Osteocyte (in vitro differentiated cells): ENCODE measurements around the gene MATR3. TPM values are rescaled to one million over a fixed set of nuclear protein-coding genes. Genes with fewer than 3 reads are reported as not detected.

Experiments used
- DNase-seq: peaks from one replicate; pipeline ENCODE4 v3.0.0; 2021; ENCODE audit warnings: mixed read lengths; ENCODE audit not compliant: unreplicated experiment; ENCODE audit errors: extremely low spot score
- H3K27ac Mint-ChIP-seq: one replicate; pipeline ENCODE4 v1.8.0; 2021; ENCODE audit warnings: mild to moderate bottlenecking, mixed read lengths; ENCODE audit not compliant: unreplicated experiment
- H3K27me3 Mint-ChIP-seq: one replicate; pipeline ENCODE4 v1.8.0; 2021; ENCODE audit warnings: mixed read lengths; ENCODE audit not compliant: unreplicated experiment
- H3K36me3 Mint-ChIP-seq: one replicate; pipeline ENCODE4 v1.8.0; 2021; ENCODE audit warnings: mixed read lengths; ENCODE audit not compliant: unreplicated experiment
- H3K4me1 Mint-ChIP-seq: one replicate; pipeline ENCODE4 v1.8.0; 2021; ENCODE audit warnings: mixed read lengths; ENCODE audit not compliant: unreplicated experiment
- H3K4me3 Mint-ChIP-seq: one replicate; pipeline ENCODE4 v1.8.0; 2021; ENCODE audit warnings: mild to moderate bottlenecking, moderate library complexity, mixed read lengths; ENCODE audit not compliant: unreplicated experiment
- H3K9me3 Mint-ChIP-seq: one replicate; pipeline ENCODE4 v1.8.0; 2021; ENCODE audit warnings: mixed read lengths; ENCODE audit not compliant: unreplicated experiment
- total RNA-seq: library from RNA; stranded (reverse); gene quantifications from 2 replicates; pipeline ENCODE4 v1.2.1, GENCODE V29; 2021
- TF ChIP-seq, protein P1 (sequence below): fragments of 200-600 bp; sonication (generic); IDR thresholded peaks from 2 replicates; pipeline ENCODE4 v1.5.0; 2021; ENCODE audit warnings: antibody characterized with exemption, mild to moderate bottlenecking, moderate library complexity

The MATR3 gene
- total RNA-seq, 1 donor from 2014 or later: 218 TPM

DNA sequence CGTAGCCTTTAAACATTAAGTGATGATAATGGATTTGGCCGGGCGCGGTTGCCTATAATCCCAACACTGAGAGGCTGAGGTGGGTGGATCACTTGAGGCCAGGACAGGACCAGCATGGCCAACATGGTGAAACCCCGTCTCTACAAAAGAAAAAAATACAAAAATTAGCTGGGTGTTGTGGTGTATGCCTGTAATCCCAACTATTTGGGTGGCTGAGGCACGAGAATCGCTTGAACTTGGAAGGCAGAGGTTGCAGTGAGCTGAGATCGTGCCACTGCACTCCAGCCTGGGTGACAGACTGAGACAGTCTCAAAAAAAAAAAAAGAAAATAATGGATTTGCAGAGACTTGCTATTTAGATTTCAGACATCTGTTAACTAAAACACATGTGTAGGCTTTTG is 9.2 kb upstream of the MATR3 start:
- H3K36me3 Mint-ChIP-seq: peaks cover 17% of the 10 kb centered on the region
- TF ChIP-seq, protein P1, sequence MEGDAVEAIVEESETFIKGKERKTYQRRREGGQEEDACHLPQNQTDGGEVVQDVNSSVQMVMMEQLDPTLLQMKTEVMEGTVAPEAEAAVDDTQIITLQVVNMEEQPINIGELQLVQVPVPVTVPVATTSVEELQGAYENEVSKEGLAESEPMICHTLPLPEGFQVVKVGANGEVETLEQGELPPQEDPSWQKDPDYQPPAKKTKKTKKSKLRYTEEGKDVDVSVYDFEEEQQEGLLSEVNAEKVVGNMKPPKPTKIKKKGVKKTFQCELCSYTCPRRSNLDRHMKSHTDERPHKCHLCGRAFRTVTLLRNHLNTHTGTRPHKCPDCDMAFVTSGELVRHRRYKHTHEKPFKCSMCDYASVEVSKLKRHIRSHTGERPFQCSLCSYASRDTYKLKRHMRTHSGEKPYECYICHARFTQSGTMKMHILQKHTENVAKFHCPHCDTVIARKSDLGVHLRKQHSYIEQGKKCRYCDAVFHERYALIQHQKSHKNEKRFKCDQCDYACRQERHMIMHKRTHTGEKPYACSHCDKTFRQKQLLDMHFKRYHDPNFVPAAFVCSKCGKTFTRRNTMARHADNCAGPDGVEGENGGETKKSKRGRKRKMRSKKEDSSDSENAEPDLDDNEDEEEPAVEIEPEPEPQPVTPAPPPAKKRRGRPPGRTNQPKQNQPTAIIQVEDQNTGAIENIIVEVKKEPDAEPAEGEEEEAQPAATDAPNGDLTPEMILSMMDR: no peak
- H3K27me3 Mint-ChIP-seq: no peaks in the 10 kb centered on the region
- peaks cover 15% of the 10 kb centered on the region for H3K4me1 Mint-ChIP-seq
- H3K9me3 Mint-ChIP-seq: no peaks in the 10 kb centered on the region
- H3K27ac Mint-ChIP-seq: no peak overlapping the region
- H3K4me3 Mint-ChIP-seq: no peak overlapping the region
- no peak for DNase-seq

DNA sequence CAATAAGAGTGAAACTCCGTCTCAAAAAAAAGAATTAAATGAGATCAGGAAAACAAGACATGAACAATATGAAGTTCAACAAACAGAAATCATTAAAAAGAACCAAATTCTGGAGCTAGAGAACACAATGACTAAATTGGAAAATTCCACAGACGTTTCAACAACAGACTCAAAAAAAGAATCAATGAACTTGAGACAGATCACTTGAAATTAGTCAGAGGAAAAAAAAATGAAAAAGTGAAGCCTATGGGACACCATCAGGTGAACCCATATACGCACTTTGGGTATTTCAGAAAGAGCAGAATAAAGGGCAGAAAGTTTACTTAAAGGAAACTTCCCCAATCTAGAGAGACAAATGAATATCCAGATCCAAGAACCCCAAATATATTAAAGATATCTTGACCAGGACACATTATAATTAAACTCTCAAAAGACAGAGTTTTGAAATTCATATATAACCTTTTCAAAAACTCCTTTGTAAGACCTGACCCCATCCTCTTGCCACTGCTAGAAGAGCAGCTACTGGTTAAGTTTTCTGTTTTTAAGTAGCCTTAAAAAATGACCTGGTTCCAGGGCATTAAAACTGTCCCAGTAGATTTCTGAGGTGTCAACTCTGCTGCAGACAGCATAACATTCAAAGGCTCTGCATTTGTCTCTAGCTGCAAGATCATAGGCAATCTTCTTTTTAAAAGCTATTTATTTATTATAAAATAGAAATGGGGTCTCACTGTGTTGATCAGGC is 7.7 kb upstream of the MATR3 start:
- TF ChIP-seq, protein P1: no peak
- Mint-ChIP-seq H3K27ac (no peak overlapping the region), H3K9me3 (no peaks in the 10 kb centered on the region), H3K4me3 (no peak overlapping the region), H3K27me3 (no peaks in the 10 kb centered on the region), H3K4me1 (peaks cover 11% of the 10 kb centered on the region), H3K36me3 (peaks cover 17% of the 10 kb centered on the region)
- DNase-seq: no peak

DNA sequence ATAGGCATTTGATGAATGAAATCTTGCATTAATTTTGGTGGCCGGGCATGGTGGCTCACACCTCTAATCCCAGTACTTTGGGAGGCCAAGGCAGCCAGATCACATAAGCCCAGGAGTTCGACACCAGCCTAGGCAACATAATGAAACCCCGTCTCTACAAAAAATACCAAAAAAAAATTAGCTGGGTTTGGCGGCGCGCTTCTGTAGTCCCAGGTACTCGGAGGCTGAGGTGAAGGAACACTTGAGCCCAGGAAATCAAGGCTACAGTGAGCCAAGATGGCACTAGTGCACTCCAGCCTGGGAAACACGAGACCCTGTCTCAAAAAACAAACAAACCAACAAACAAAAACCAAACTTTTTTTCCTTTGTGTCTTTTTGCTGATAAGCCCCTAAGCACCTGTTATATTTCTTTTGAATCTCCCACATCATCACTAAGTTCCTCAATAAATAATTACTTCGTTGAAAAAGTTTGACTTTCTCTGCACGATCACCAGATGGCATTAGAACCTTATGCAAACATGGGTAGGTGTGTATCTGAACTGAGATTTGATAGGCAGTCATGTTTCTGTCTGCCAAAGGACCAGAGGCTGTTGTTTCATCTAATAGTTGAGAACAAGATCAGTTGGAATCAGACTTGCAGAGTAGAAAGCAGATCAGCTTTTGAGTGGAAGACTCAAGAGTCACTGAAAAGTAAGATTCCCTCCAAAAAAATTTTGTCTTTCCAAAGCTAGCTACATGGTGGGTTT is 5.5 kb upstream of the MATR3 start:
- TF ChIP-seq, protein P1: no peak
- H3K36me3 Mint-ChIP-seq: peaks cover 15% of the 10 kb centered on the region
- no peaks in the 10 kb centered on the region for H3K4me1 Mint-ChIP-seq
- H3K27ac Mint-ChIP-seq: no peak overlapping the region
- no peak for DNase-seq
- H3K27me3 Mint-ChIP-seq: no peaks in the 10 kb centered on the region
- H3K9me3 Mint-ChIP-seq: no peaks in the 10 kb centered on the region
- no peak overlapping the region for H3K4me3 Mint-ChIP-seq

DNA sequence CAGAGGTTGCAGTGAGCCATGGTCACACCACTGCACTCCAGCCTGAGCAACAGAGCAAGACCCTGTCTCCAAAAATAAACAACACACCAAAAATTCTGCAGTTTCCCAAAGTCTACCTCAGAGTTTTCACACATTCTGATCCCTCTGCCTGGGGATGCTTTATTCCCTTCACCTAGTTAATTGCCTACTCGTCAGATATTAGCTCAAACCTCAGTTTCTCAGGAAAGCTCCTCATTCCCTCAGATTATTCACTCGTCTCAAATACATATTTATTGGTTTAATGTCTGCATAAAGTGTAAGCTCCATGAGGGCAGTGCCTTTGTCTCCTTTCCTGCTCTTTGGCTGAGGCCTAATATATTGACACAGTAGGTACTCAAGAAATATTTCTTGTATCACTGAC is 2.5 kb upstream of the MATR3 start:
- no peak overlapping the region for H3K27ac Mint-ChIP-seq
- H3K9me3 Mint-ChIP-seq: no peaks in the 10 kb centered on the region
- no peak for DNase-seq
- no peaks in the 10 kb centered on the region for H3K36me3 Mint-ChIP-seq
- TF ChIP-seq, protein P1: no peak
- H3K27me3 Mint-ChIP-seq: no peaks in the 10 kb centered on the region
- H3K4me3 Mint-ChIP-seq: no peak overlapping the region
- peaks cover 8% of the 10 kb centered on the region for H3K4me1 Mint-ChIP-seq

DNA sequence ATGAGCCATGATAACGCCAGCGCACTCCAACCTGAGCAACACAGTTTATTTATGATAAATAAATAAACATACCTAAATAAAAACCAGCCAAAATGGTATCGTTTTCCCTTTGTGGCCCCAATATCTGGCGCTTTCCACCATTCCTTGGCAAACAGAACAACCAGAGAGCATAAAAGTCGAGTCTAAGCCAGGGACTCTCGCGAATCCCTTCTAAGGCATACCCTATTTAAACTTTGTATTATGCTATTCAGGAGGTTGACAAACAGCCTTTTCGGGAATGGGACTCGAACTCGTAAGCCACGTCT is 386 bp upstream of the MATR3 start:
- H3K9me3 Mint-ChIP-seq: no peaks in the 10 kb centered on the region
- no peak for DNase-seq
- peaks cover 30% of the 10 kb centered on the region for H3K4me1 Mint-ChIP-seq
- H3K4me3 Mint-ChIP-seq: peak overlapping the region; percentile 97
- H3K27me3 Mint-ChIP-seq: no peaks in the 10 kb centered on the region
- H3K36me3 Mint-ChIP-seq: no peaks in the 10 kb centered on the region
- TF ChIP-seq, protein P1: no peak
- H3K27ac Mint-ChIP-seq: peak overlapping the region; percentile 99
